Measurements from ENCODE around the gene CEL.

Gene CEL

DNA sequence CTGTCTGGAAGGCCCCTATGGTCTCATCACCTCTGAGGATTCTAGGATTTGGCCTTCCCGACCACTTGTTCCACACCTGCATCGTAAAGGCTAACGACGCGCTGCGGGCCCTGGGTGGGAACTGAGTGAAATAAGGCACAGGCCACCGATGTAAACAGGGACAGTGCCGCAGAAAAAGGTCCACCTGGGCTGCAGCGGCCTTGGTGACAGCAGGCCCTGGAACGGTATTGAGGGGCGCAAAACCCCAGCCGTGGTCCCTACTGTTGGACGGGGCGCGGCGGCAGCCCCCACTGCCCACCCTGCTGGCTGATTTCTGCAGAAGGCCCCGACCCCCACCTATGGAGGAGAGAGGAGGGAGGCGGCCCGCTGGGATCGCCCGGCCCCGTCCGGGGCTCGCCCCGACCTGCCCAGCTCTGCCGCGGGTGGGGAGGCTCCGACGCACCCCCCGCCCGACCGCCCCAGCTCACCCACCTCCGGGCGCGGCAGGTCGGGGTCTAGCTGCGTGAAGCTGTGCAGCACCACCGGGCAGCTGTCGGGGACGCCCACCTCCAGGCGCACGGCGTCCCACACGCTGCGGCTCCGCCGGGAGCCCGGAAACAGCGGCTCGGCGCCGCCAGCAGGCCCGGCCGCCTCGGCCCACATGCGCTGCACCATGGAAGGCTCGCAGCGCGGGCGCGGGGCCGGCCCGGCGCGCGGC lies 58.9 kb downstream of the CEL start:
- no peak for DNase-seq (ENCODE audit: insufficient read length)
- no peak for FAIRE-seq
- no peak for TF ChIP-seq TAF1 (IDR thresholded peaks at IDR 0.05; ENCODE audit: borderline replicate concordance, low read depth, low read length)
- no peak for TF ChIP-seq POLR2AphosphoS5 (IDR thresholded peaks at IDR 0.05; ENCODE audit: low read depth, low read length)
- TF ChIP-seq POLR2A (IDR thresholded peaks at IDR 0.05; ENCODE audit: low read depth, low read length): peak; percentile 45; the same call in 1 of the 2 replicates

Data from GM12892 (cell line).